HFFc6 (cell line): ENCODE measurements around the gene LOC128125822. TPM values are rescaled to one million over a fixed set of nuclear protein-coding genes. Genes with fewer than 3 reads are reported as not detected.

ENCODE experiments used
- DNase-seq: peaks from one replicate; pipeline ENCODE4 v3.0.0-alpha.2; 2018
- H3K27ac Mint-ChIP-seq: 2 replicates; pipeline ENCODE4 v1.8.0; 2020; ENCODE audit warnings: mild to moderate bottlenecking, mixed read lengths
- H3K27me3 Mint-ChIP-seq: 2 replicates; pipeline ENCODE4 v1.8.0; 2021; ENCODE audit warnings: mild to moderate bottlenecking, moderate library complexity, mixed read lengths; ENCODE audit not compliant: insufficient read depth
- H3K36me3 Mint-ChIP-seq: 2 replicates; pipeline ENCODE4 v1.8.0; 2021; ENCODE audit warnings: low read depth, mixed read lengths
- H3K4me1 Mint-ChIP-seq: 2 replicates; pipeline ENCODE4 v1.8.0; 2020; ENCODE audit warnings: low read depth, mixed read lengths
- H3K4me3 Mint-ChIP-seq: 2 replicates; pipeline ENCODE4 v1.8.0; 2020; ENCODE audit warnings: mild to moderate bottlenecking, moderate library complexity, mixed read lengths
- H3K9me3 Mint-ChIP-seq: 2 replicates; pipeline ENCODE4 v1.8.0; 2020; ENCODE audit warnings: mild to moderate bottlenecking, mixed read lengths
- total RNA-seq, 6 experiments: library from RNA; stranded (reverse); fragmentation: NEBNext Ultra II Directional; extraction: Animal tissue kit (Norgen Biotek cat#: 25700); gene quantifications; 2 replicates in 1 of 6; 3 replicates in 5 of 6; pipeline ENCODE4 v1.2.3, GENCODE V29; 2021
- TF ChIP-seq, protein P1 (sequence below): fragments of 200-600 bp; sonication (generic); IDR thresholded peaks from 2 replicates; pipeline ENCODE4 v1.5.0; 2021; ENCODE audit warnings: antibody characterized with exemption, mild to moderate bottlenecking

The LOC128125822 gene

DNA sequence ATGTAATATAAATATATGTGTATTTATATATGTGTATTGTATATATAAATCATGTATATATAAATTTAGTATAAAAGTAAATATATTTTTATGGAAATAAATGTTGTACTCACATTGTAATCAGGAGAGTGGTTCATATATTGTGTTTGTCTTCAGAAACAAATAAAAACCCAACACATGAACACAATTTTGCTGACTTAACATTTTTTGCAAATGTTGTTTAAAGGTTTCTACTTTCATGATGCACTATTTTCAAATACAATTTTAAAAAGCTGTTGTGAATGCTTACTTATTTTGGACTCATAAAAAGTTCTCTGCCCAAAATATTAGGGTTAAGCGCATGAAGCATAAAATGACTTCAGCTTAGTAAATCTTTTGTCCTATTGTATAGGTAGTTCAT lies 39.3 kb downstream of the LOC128125822 start:
- Mint-ChIP-seq H3K4me3 (no peak overlapping the region), H3K4me1 (0 out of 2 replicates have a peak, but pooled peaks cover 6% of the 10 kb centered on the region), H3K36me3 (no peaks in the 10 kb centered on the region), H3K27ac (no peak overlapping the region), H3K27me3 (peaks cover 14% of the 10 kb centered on the region), H3K9me3 (no peaks in the 10 kb centered on the region)
- DNase-seq = no peak
- TF ChIP-seq, protein P1, sequence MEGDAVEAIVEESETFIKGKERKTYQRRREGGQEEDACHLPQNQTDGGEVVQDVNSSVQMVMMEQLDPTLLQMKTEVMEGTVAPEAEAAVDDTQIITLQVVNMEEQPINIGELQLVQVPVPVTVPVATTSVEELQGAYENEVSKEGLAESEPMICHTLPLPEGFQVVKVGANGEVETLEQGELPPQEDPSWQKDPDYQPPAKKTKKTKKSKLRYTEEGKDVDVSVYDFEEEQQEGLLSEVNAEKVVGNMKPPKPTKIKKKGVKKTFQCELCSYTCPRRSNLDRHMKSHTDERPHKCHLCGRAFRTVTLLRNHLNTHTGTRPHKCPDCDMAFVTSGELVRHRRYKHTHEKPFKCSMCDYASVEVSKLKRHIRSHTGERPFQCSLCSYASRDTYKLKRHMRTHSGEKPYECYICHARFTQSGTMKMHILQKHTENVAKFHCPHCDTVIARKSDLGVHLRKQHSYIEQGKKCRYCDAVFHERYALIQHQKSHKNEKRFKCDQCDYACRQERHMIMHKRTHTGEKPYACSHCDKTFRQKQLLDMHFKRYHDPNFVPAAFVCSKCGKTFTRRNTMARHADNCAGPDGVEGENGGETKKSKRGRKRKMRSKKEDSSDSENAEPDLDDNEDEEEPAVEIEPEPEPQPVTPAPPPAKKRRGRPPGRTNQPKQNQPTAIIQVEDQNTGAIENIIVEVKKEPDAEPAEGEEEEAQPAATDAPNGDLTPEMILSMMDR = no peak

DNA sequence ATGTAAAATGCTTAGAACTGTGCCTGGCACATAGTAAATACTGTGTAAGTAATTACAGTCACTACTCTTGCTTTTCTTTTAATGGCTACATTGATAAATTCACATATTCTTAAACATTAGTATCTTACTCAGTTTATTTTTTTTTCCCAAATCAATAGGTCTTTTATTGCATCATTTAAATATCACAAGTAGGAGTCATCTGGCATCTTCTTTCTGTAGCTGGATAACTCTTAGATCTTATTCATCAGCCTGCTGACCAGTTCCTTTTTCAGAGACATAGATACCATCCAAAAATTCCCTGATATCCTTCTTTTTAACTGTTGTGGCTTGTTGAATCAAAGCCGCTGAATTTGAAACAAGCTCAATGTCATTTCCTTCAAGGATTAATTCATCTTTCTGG lies 43.3 kb downstream of the LOC128125822 start:
- DNase-seq = no peak
- 0 out of 2 replicates have a peak, but pooled peaks cover 6% of the 10 kb centered on the region for H3K4me1 Mint-ChIP-seq
- H3K27me3 Mint-ChIP-seq = peaks cover 19% of the 10 kb centered on the region
- TF ChIP-seq, protein P1 = no peak
- no peak overlapping the region for H3K4me3 Mint-ChIP-seq
- no peaks in the 10 kb centered on the region for H3K36me3 Mint-ChIP-seq
- H3K9me3 Mint-ChIP-seq = no peaks in the 10 kb centered on the region
- no peak overlapping the region for H3K27ac Mint-ChIP-seq

Other genes starting within 250 kb of the LOC128125822 start
- 100 to 1,000 TPM in 3 of 6 experiments, 10 to 100 TPM in 3; 86.1 to 109 (median 98.0) TPM for gene PTP4A1, start within 50 bp of the LOC128125822 start, total RNA-seq
- gene PHF3, start 63.3 kb downstream of the LOC128125822 start, total RNA-seq = 10 to 100 TPM; 22.4 to 27.8 (median 26.2) TPM